GM23338 (cell line): ENCODE measurements around the gene RIF1. TPM values are rescaled to one million over a fixed set of nuclear protein-coding genes. Genes with fewer than 3 reads are reported as not detected.
A peak's percentile ranks its signal among the peaks of the same experiment; 100 is the strongest.

Source experiments
- ATAC-seq: fragments of 200-7000 bp; cut with Tn5 transposase; 3 replicates; pipeline ENCODE4 v1.9.1; 2020
- DNase-seq: peaks from one replicate; pipeline ENCODE4 v3.0.0-alpha.2; 2015; ENCODE audit warnings: low spot score
- H2AFZ ChIP-seq: fragments of 200-600 bp; sonication (generic); 2 replicates; pipeline ENCODE4 v1.8.0; 2016; ENCODE audit warnings: antibody characterized with exemption, mild to moderate bottlenecking, moderate library complexity
- H3F3A ChIP-seq: fragments of 200-600 bp; sonication (generic); replicated peaks from 2 replicates; pipeline ENCODE4 v1.8.0; 2017; ENCODE audit warnings: antibody characterized with exemption, mixed run types, low read depth
- H3K27ac ChIP-seq: fragments of 200-600 bp; sonication (generic); 2 replicates; pipeline ENCODE4 v1.6.1; 2016; ENCODE audit warnings: low read depth
- H3K27me3 ChIP-seq: fragments of 200-600 bp; sonication (generic); 2 replicates; pipeline ENCODE4 v1.8.0; 2016; ENCODE audit warnings: mild to moderate bottlenecking, mixed run types, moderate library complexity; ENCODE audit not compliant: insufficient read depth
- H3K36me3 ChIP-seq: fragments of 200-600 bp; sonication (generic); 2 replicates; pipeline ENCODE4 v1.8.0; 2016; ENCODE audit warnings: mild to moderate bottlenecking; ENCODE audit not compliant: insufficient read depth
- H3K4me1 ChIP-seq: fragments of 200-600 bp; sonication (generic); 2 replicates; pipeline ENCODE4 v1.8.0; 2016; ENCODE audit warnings: mild to moderate bottlenecking, moderate library complexity; ENCODE audit not compliant: insufficient read depth
- H3K4me2 ChIP-seq: fragments of 200-600 bp; sonication (generic); 2 replicates; pipeline ENCODE4 v1.7.1; 2017; ENCODE audit warnings: mixed run types
- H3K4me3 ChIP-seq: fragments of 200-600 bp; sonication (generic); 2 replicates; pipeline ENCODE4 v1.6.1; 2016; ENCODE audit warnings: mixed run types
- H3K79me2 ChIP-seq: fragments of 200-600 bp; sonication (generic); replicated peaks from 2 replicates; pipeline ENCODE4 v1.8.0; 2017; ENCODE audit warnings: mild to moderate bottlenecking; ENCODE audit not compliant: insufficient read depth
- H3K9me2 ChIP-seq: fragments of 200-600 bp; sonication (generic); 2 replicates; pipeline ENCODE4 v1.8.0; 2017; ENCODE audit not compliant: insufficient read depth
- H4K20me1 ChIP-seq: fragments of 200-600 bp; sonication (generic); replicated peaks from 2 replicates; pipeline ENCODE4 v1.8.0; 2017; ENCODE audit warnings: mild to moderate bottlenecking; ENCODE audit not compliant: insufficient read depth
- H3K27ac Mint-ChIP-seq: 2 replicates; pipeline ENCODE4 v1.8.0; 2020; ENCODE audit warnings: inconsistent platforms, mild to moderate bottlenecking, moderate library complexity, mixed read lengths
- H3K27me3 Mint-ChIP-seq: 3 replicates; pipeline ENCODE4 v1.8.0; 2022; ENCODE audit warnings: low read depth, mild to moderate bottlenecking, moderate library complexity, mixed read lengths, inconsistent platforms; ENCODE audit not compliant: insufficient read depth, poor library complexity
- H3K36me3 Mint-ChIP-seq: 3 replicates; pipeline ENCODE4 v1.8.0; 2021; ENCODE audit warnings: low read depth, mild to moderate bottlenecking, inconsistent platforms, moderate library complexity, mixed read lengths
- H3K4me1 Mint-ChIP-seq: 3 replicates; pipeline ENCODE4 v1.8.0; 2020; ENCODE audit warnings: mild to moderate bottlenecking, inconsistent platforms, mixed read lengths
- H3K4me3 Mint-ChIP-seq: 3 replicates; pipeline ENCODE4 v1.8.0; 2021; ENCODE audit warnings: moderate library complexity, mild to moderate bottlenecking, inconsistent platforms, mixed read lengths
- H3K9me3 Mint-ChIP-seq: 3 replicates; pipeline ENCODE4 v1.8.0; 2020; ENCODE audit warnings: moderate library complexity, mild to moderate bottlenecking, inconsistent platforms, mixed read lengths
- CREB1 ChIP-seq: fragments of 250-450 bp; sonication (Bioruptor Pico); IDR thresholded peaks from 2 replicates; pipeline ENCODE4 v1.5.0; 2020; ENCODE audit warnings: low read depth, mild to moderate bottlenecking, moderate library complexity
- ETS1 ChIP-seq: IDR thresholded peaks from 2 replicates; pipeline ENCODE4 v1.6.1; 2016; ENCODE audit warnings: antibody characterized with exemption
- EZH2 ChIP-seq: fragments of 200-600 bp; sonication (generic); IDR thresholded peaks from one replicate; pipeline ENCODE4 v1.8.0; 2017; ENCODE audit warnings: antibody characterized with exemption, mild to moderate bottlenecking, low read depth; ENCODE audit not compliant: unreplicated experiment
- EZH2phosphoT487 ChIP-seq: fragments of 200-600 bp; sonication (generic); IDR thresholded peaks from one replicate; pipeline ENCODE4 v1.8.1; 2018; ENCODE audit warnings: antibody characterized with exemption; ENCODE audit not compliant: unreplicated experiment
- NANOG ChIP-seq: IDR thresholded peaks from 2 replicates; pipeline ENCODE4 v1.6.1; 2016; ENCODE audit warnings: antibody characterized with exemption, borderline replicate concordance
- POLR2AphosphoS5 ChIP-seq: IDR thresholded peaks from 2 replicates; pipeline ENCODE4 v1.6.1; 2016; ENCODE audit warnings: antibody characterized with exemption, low read depth
- ZNF114 ChIP-seq: fragments of 250-450 bp; sonication (Bioruptor Pico); IDR thresholded peaks from 2 replicates; pipeline ENCODE4 v1.5.0; 2020; ENCODE audit warnings: mild to moderate bottlenecking, moderate library complexity
- ZNF331 ChIP-seq: fragments of 250-450 bp; sonication (Bioruptor Pico); IDR thresholded peaks from 2 replicates; pipeline ENCODE4 v1.5.0; 2020; ENCODE audit warnings: low read depth, mild to moderate bottlenecking, moderate library complexity
- polyA plus RNA-seq: library from polyadenylated mRNA; unstranded; fragments of >200 nt; fragmentation: Nextera tagmentation; extraction: Ambion mirVana; gene quantifications from 2 replicates; pipeline ENCODE4 v1.2.1, GENCODE V29; 2016
- total RNA-seq: library from RNA; depleted of rRNA; stranded (reverse); fragments of >200 nt; shearing (Covaris generic); gene quantifications from 2 replicates; pipeline ENCODE4 v1.2.3, GENCODE V29; 2014
- TF ChIP-seq, protein P1 (sequence below): fragments of 250-450 bp; sonication (Bioruptor Pico); IDR thresholded peaks from 2 replicates; pipeline ENCODE4 v1.5.0; 2020; ENCODE audit warnings: mild to moderate bottlenecking, moderate library complexity

RIF1 gene
- total and polyA plus RNA-seq, 2 experiments from 2014 or later: 68.5 to 134 TPM

- TF ChIP-seq, protein P1, sequence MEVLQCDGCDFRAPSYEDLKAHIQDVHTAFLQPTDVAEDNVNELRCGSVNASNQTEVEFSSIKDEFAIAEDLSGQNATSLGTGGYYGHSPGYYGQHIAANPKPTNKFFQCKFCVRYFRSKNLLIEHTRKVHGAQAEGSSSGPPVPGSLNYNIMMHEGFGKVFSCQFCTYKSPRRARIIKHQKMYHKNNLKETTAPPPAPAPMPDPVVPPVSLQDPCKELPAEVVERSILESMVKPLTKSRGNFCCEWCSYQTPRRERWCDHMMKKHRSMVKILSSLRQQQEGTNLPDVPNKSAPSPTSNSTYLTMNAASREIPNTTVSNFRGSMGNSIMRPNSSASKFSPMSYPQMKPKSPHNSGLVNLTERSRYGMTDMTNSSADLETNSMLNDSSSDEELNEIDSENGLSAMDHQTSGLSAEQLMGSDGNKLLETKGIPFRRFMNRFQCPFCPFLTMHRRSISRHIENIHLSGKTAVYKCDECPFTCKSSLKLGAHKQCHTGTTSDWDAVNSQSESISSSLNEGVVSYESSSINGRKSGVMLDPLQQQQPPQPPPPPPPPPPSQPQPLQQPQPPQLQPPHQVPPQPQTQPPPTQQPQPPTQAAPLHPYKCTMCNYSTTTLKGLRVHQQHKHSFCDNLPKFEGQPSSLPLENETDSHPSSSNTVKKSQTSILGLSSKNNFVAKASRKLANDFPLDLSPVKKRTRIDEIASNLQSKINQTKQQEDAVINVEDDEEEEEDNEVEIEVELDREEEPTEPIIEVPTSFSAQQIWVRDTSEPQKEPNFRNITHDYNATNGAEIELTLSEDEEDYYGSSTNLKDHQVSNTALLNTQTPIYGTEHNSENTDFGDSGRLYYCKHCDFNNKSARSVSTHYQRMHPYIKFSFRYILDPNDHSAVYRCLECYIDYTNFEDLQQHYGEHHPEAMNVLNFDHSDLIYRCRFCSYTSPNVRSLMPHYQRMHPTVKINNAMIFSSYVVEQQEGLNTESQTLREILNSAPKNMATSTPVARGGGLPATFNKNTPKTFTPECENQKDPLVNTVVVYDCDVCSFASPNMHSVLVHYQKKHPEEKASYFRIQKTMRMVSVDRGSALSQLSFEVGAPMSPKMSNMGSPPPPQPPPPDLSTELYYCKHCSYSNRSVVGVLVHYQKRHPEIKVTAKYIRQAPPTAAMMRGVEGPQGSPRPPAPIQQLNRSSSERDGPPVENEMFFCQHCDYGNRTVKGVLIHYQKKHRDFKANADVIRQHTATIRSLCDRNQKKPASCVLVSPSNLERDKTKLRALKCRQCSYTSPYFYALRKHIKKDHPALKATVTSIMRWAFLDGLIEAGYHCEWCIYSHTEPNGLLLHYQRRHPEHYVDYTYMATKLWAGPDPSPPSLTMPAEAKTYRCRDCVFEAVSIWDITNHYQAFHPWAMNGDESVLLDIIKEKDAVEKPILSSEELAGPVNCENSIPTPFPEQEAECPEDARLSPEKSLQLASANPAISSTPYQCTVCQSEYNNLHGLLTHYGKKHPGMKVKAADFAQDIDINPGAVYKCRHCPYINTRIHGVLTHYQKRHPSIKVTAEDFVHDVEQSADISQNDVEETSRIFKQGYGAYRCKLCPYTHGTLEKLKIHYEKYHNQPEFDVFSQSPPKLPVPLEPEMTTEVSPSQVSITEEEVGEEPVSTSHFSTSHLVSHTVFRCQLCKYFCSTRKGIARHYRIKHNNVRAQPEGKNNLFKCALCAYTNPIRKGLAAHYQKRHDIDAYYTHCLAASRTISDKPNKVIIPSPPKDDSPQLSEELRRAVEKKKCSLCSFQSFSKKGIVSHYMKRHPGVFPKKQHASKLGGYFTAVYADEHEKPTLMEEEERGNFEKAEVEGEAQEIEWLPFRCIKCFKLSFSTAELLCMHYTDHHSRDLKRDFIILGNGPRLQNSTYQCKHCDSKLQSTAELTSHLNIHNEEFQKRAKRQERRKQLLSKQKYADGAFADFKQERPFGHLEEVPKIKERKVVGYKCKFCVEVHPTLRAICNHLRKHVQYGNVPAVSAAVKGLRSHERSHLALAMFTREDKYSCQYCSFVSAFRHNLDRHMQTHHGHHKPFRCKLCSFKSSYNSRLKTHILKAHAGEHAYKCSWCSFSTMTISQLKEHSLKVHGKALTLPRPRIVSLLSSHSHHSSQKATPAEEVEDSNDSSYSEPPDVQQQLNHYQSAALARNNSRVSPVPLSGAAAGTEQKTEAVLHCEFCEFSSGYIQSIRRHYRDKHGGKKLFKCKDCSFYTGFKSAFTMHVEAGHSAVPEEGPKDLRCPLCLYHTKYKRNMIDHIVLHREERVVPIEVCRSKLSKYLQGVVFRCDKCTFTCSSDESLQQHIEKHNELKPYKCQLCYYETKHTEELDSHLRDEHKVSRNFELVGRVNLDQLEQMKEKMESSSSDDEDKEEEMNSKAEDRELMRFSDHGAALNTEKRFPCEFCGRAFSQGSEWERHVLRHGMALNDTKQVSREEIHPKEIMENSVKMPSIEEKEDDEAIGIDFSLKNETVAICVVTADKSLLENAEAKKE (CRISPR knock-in tag): no peak
These were observed 96.5 kb downstream of the RIF1 start (continued) for GRCh38 chr2:151506170-151506569.

GRCh38 chr2:151508519-151508918 lies 98.8 kb downstream of the RIF1 start:
- TF ChIP-seq NANOG: no peak
- no peak for TF ChIP-seq ETS1
- TF ChIP-seq EZH2: no peak
- TF ChIP-seq ZNF331 (CRISPR knock-in tag): no peak
- no peak for TF ChIP-seq ZNF114 (CRISPR knock-in tag)
- TF ChIP-seq EZH2phosphoT487: no peak
- no peak for TF ChIP-seq CREB1 (CRISPR knock-in tag)
- no peak for TF ChIP-seq POLR2AphosphoS5

More at GRCh38 chr2:151508519-151508918, 98.8 kb downstream of the RIF1 start:
- peaks cover 3% of the 10 kb centered on the region; the same call in 1 of the 3 replicates for H3K4me1 Mint-ChIP-seq
- H4K20me1 ChIP-seq: no peaks in the 10 kb centered on the region
- H3K9me2 ChIP-seq: peaks cover 5% of the 10 kb centered on the region; the same call in 1 of the 2 replicates
- no peak overlapping the region for H3K27ac ChIP-seq
- H3K4me1 ChIP-seq: peaks cover 5% of the 10 kb centered on the region; the same call in 1 of the 2 replicates
- DNase-seq (no peak), ATAC-seq (peak; percentile 38; the same call in 2 of the 3 replicates)
- H3K27ac Mint-ChIP-seq: no peak overlapping the region
- no peak overlapping the region for H2AFZ ChIP-seq
- H3K27me3 ChIP-seq: no peaks in the 10 kb centered on the region
- H3K36me3 Mint-ChIP-seq: no peaks in the 10 kb centered on the region
- no peaks in the 10 kb centered on the region for H3K36me3 ChIP-seq
- H3F3A ChIP-seq: no peaks in the 10 kb centered on the region
- H3K27me3 Mint-ChIP-seq: peaks cover 2% of the 10 kb centered on the region
- no peak overlapping the region for H3K4me2 ChIP-seq
- no peak overlapping the region for H3K4me3 Mint-ChIP-seq
- H3K9me3 Mint-ChIP-seq: no peaks in the 10 kb centered on the region
- H3K4me3 ChIP-seq: no peak overlapping the region
- H3K79me2 ChIP-seq: no peaks in the 10 kb centered on the region
